Upper lobe of left lung (tissue), 4 donors: ENCODE measurements around the gene LRRC10B.

Experiments used
- CTCF ChIP-seq, 6 experiments: fragments of 450-650 bp in 4 of 6; fragments of 200-600 bp in 2 of 6; sonication (generic) in 2 of 6; IDR thresholded peaks; one replicate each; pipeline ENCODE4 v1.5.1; 2016 to 2019; ENCODE audit warnings: antibody characterized with exemption in 6 of 6
- POLR2A ChIP-seq, 4 donors: fragments of 450-650 bp; IDR thresholded peaks; one replicate each; pipeline ENCODE4 v1.5.1; 2016 to 2017; ENCODE audit warnings: antibody characterized with exemption in 4 of 4, mild to moderate bottlenecking in 2 of 4
- POLR2AphosphoS5 ChIP-seq, 2 donors: sonication (generic); formaldehyde crosslinking; IDR thresholded peaks; one replicate each; pipeline ENCODE4 v1.5.1; 2017; ENCODE audit warnings: antibody characterized with exemption in 2 of 2

- no peak for TF ChIP-seq CTCF (IDR thresholded peaks at IDR 0.05)
- TF ChIP-seq POLR2A (IDR thresholded peaks at IDR 0.05) = no peak
- no peak for TF ChIP-seq POLR2AphosphoS5 (IDR thresholded peaks at IDR 0.05)
Observed at GRCh38 chr11:61486011-61486620, 22.4 kb upstream of the LRRC10B start.
